ENCODE measurements around the gene MFAP3L. TPM values are rescaled to one million over a fixed set of nuclear protein-coding genes. Genes with fewer than 3 reads are reported as not detected.

Gene MFAP3L
- total RNA-seq, 1 experiment from 2014 or later = 7.9 TPM

DNA sequence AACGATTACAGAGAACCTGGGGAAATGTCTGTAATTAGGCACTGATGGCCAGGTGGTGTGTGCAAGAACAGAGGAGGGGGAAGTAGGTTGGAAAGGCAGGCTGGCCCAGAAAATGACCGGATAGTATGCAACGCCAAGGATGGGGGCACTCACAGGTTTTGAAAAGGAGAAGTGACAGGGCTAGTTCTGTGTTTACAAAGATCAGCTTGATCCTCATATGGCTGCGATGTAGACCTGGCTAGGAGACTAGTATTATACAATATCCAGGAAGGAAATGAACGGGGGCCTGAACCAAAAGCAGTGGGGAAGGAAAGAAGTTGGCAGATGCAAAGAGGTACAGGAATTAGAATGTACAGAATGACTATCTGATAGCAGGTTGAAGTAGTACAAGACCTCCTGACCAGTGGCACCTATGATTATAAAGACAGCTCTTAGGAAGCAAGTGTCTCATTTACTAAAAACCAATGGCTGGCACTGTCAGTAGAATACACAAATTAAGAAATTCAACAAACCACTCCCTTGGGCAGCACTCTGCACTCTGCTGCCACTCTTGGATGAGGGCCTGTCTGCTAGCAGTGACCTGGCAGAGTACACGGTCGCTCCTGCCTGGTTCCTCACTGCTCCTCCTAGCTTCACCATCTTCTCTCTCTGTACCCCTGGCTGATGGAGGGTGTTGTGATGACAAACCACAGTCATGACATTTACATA is 14.1 kb downstream of the MFAP3L start:
- CTCF ChIA-PET = no interaction called here
- in situ Hi-C loops (cut with HindIII; ENCODE audit: low pct_unique_long_range_greater_than_20kb, low sequenced_read_pairs) = no loop called here

DNA sequence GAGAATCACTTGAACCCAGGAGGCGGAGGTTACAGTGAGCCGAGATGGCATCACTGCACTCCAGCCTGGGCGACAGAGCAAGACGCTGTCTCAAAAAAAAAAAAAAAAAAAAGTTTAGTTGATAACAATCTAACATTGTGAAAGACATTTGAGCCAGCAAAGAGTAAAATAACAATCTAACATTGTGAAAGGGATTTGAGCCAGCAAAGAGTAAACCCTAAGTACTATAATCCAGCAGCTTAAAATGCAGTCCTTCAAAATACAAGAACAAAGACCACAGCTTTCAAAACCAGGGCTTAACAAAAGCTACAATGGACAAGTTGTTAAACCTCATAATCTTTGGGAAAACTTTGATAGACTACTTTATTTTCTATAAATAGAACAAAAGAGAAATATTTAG is 16.9 kb downstream of the MFAP3L start:
- no peak for DNase-seq (ENCODE audit: low read depth, low spot score)
- Histone ChIP-seq H3K27me3 (ENCODE audit: control insufficient read depth, insufficient read depth, low read length) (no peaks in the 10 kb centered on the region), H3K27ac (ENCODE audit: low read length) (no peak overlapping the region), H3K36me3 (ENCODE audit: control insufficient read depth, insufficient read depth, low read length) (no peaks in the 10 kb centered on the region), H3K9me3 (ENCODE audit: control insufficient read depth, insufficient read depth, low read depth, low read length) (no peaks in the 10 kb centered on the region), H3K4me3 (ENCODE audit: low read depth in 2 of 2, low read length in 2 of 2) (no peak overlapping the region), H3K4me1 (ENCODE audit: control insufficient read depth, insufficient read depth, low read length) (no peaks in the 10 kb centered on the region)
- TF ChIP-seq, protein P1, sequence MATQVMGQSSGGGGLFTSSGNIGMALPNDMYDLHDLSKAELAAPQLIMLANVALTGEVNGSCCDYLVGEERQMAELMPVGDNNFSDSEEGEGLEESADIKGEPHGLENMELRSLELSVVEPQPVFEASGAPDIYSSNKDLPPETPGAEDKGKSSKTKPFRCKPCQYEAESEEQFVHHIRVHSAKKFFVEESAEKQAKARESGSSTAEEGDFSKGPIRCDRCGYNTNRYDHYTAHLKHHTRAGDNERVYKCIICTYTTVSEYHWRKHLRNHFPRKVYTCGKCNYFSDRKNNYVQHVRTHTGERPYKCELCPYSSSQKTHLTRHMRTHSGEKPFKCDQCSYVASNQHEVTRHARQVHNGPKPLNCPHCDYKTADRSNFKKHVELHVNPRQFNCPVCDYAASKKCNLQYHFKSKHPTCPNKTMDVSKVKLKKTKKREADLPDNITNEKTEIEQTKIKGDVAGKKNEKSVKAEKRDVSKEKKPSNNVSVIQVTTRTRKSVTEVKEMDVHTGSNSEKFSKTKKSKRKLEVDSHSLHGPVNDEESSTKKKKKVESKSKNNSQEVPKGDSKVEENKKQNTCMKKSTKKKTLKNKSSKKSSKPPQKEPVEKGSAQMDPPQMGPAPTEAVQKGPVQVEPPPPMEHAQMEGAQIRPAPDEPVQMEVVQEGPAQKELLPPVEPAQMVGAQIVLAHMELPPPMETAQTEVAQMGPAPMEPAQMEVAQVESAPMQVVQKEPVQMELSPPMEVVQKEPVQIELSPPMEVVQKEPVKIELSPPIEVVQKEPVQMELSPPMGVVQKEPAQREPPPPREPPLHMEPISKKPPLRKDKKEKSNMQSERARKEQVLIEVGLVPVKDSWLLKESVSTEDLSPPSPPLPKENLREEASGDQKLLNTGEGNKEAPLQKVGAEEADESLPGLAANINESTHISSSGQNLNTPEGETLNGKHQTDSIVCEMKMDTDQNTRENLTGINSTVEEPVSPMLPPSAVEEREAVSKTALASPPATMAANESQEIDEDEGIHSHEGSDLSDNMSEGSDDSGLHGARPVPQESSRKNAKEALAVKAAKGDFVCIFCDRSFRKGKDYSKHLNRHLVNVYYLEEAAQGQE (IDR thresholded peaks at IDR 0.05; ENCODE audit: insufficient read depth in 1 of 2, low read depth in 2 of 2, low read length in 1 of 2) = no peak
- no peak for TF ChIP-seq TCF7L2 (IDR thresholded peaks at IDR 0.05; ENCODE audit: low read depth, low read length)
- TF ChIP-seq POLR2AphosphoS5 (IDR thresholded peaks at IDR 0.05; ENCODE audit: low read depth, low read length) = no peak
- TF ChIP-seq SIN3A (IDR thresholded peaks at IDR 0.05; ENCODE audit: borderline replicate concordance, insufficient read depth, low read depth, low read length) = no peak
- TF ChIP-seq, protein P2, sequence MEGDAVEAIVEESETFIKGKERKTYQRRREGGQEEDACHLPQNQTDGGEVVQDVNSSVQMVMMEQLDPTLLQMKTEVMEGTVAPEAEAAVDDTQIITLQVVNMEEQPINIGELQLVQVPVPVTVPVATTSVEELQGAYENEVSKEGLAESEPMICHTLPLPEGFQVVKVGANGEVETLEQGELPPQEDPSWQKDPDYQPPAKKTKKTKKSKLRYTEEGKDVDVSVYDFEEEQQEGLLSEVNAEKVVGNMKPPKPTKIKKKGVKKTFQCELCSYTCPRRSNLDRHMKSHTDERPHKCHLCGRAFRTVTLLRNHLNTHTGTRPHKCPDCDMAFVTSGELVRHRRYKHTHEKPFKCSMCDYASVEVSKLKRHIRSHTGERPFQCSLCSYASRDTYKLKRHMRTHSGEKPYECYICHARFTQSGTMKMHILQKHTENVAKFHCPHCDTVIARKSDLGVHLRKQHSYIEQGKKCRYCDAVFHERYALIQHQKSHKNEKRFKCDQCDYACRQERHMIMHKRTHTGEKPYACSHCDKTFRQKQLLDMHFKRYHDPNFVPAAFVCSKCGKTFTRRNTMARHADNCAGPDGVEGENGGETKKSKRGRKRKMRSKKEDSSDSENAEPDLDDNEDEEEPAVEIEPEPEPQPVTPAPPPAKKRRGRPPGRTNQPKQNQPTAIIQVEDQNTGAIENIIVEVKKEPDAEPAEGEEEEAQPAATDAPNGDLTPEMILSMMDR (IDR thresholded peaks at IDR 0.05) = no peak
- in situ Hi-C loops (cut with HindIII; ENCODE audit: low pct_unique_long_range_greater_than_20kb, low sequenced_read_pairs) (no loop called here), intact Hi-C loops (cut with micrococcal nuclease; ENCODE audit: unreplicated experiment) (no loop called here)
- no TSS peak for BruUV-seq (replicated peaks)
- CTCF ChIA-PET = no interaction called here
- POLR2A ChIA-PET = no interaction called here
- no peak for ATAC-seq

More for the DNA sequence above, 14.1 kb downstream of the MFAP3L start:
- Histone ChIP-seq H3K9me3 (ENCODE audit: control insufficient read depth, insufficient read depth, low read depth, low read length) (no peaks in the 10 kb centered on the region), H3K27ac (ENCODE audit: low read length) (no peak overlapping the region), H3K27me3 (ENCODE audit: control insufficient read depth, insufficient read depth, low read length) (no peaks in the 10 kb centered on the region), H3K4me3 (ENCODE audit: low read depth in 2 of 2, low read length in 2 of 2) (no peak overlapping the region), H3K4me1 (ENCODE audit: control insufficient read depth, insufficient read depth, low read length) (no peaks in the 10 kb centered on the region), H3K36me3 (ENCODE audit: control insufficient read depth, insufficient read depth, low read length) (no peaks in the 10 kb centered on the region)
- no peak for DNase-seq (ENCODE audit: low read depth, low spot score)
- no peak for ATAC-seq
- intact Hi-C loops (cut with micrococcal nuclease; ENCODE audit: unreplicated experiment) = no loop called here
- TF ChIP-seq, protein P2 (IDR thresholded peaks at IDR 0.05) = no peak
- TF ChIP-seq SIN3A (IDR thresholded peaks at IDR 0.05; ENCODE audit: borderline replicate concordance, insufficient read depth, low read depth, low read length) (no peak), TCF7L2 (IDR thresholded peaks at IDR 0.05; ENCODE audit: low read depth, low read length) (no peak), POLR2AphosphoS5 (IDR thresholded peaks at IDR 0.05; ENCODE audit: low read depth, low read length) (no peak)
- TF ChIP-seq, protein P1 (IDR thresholded peaks at IDR 0.05; ENCODE audit: insufficient read depth in 1 of 2, low read depth in 2 of 2, low read length in 1 of 2) = no peak
- BruUV-seq (replicated peaks) = no TSS peak
- POLR2A ChIA-PET = no interaction called here
